Endothelial cell of umbilical vein (primary cell): Measurements from ENCODE around the gene HEPHL1.

Experiments
- EZH2 ChIP-seq: IDR thresholded peaks from 2 replicates; pipeline ENCODE4 v1.6.1; 2012; ENCODE audit warnings: borderline replicate concordance, low read depth, mild to moderate bottlenecking, moderate library complexity, low read length, inconsistent platforms; ENCODE audit not compliant: severe bottlenecking
- MAX ChIP-seq: IDR thresholded peaks from 2 replicates; pipeline ENCODE4 v1.6.1; 2011; ENCODE audit not compliant: insufficient read depth, insufficient read length
- POLR2AphosphoS5 ChIP-seq: IDR thresholded peaks from 2 replicates; pipeline ENCODE4 v1.6.1; 2012; ENCODE audit warnings: low read depth, mild to moderate bottlenecking, control low read depth, low read length, moderate library complexity; ENCODE audit not compliant: insufficient read depth
- TF ChIP-seq, protein P1 (sequence below), 2 donors: IDR thresholded peaks; 1 replicate in 1 of 2; 2 replicates in 1 of 2; pipeline ENCODE4 v1.5.1; 2011; ENCODE audit warnings: low read length in 2 of 2, mild to moderate bottlenecking in 2 of 2, moderate library complexity in 2 of 2, control low read depth in 1 of 2, inconsistent platforms in 1 of 2, low read depth in 1 of 2; ENCODE audit not compliant: insufficient read depth in 1 of 2; ENCODE audit errors: extremely low read depth in 1 of 2

- TF ChIP-seq, protein P1, sequence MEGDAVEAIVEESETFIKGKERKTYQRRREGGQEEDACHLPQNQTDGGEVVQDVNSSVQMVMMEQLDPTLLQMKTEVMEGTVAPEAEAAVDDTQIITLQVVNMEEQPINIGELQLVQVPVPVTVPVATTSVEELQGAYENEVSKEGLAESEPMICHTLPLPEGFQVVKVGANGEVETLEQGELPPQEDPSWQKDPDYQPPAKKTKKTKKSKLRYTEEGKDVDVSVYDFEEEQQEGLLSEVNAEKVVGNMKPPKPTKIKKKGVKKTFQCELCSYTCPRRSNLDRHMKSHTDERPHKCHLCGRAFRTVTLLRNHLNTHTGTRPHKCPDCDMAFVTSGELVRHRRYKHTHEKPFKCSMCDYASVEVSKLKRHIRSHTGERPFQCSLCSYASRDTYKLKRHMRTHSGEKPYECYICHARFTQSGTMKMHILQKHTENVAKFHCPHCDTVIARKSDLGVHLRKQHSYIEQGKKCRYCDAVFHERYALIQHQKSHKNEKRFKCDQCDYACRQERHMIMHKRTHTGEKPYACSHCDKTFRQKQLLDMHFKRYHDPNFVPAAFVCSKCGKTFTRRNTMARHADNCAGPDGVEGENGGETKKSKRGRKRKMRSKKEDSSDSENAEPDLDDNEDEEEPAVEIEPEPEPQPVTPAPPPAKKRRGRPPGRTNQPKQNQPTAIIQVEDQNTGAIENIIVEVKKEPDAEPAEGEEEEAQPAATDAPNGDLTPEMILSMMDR (IDR thresholded peaks at IDR 0.05; ENCODE audit: extremely low read depth in 1 of 2, insufficient read depth in 1 of 2, low read depth in 1 of 2, low read length in 2 of 2) = no peak
- TF ChIP-seq POLR2AphosphoS5 (no peak), MAX (no peak), EZH2 (no peak)
Observed at GRCh38 chr11:94106716-94107115, 85.6 kb downstream of the HEPHL1 start.
